HFFc6 (cell line): ENCODE results near the gene GLUD2. TPM values are rescaled to one million over a fixed set of nuclear protein-coding genes. Genes with fewer than 3 reads are reported as not detected.

ENCODE experiments used
- DNase-seq: peaks from one replicate; pipeline ENCODE4 v3.0.0-alpha.2; 2018
- H3K27ac Mint-ChIP-seq: 2 replicates; pipeline ENCODE4 v1.8.0; 2020; ENCODE audit warnings: mild to moderate bottlenecking, mixed read lengths
- H3K27me3 Mint-ChIP-seq: 2 replicates; pipeline ENCODE4 v1.8.0; 2021; ENCODE audit warnings: mild to moderate bottlenecking, moderate library complexity, mixed read lengths; ENCODE audit not compliant: insufficient read depth
- H3K36me3 Mint-ChIP-seq: 2 replicates; pipeline ENCODE4 v1.8.0; 2021; ENCODE audit warnings: low read depth, mixed read lengths
- H3K4me1 Mint-ChIP-seq: 2 replicates; pipeline ENCODE4 v1.8.0; 2020; ENCODE audit warnings: low read depth, mixed read lengths
- H3K4me3 Mint-ChIP-seq: 2 replicates; pipeline ENCODE4 v1.8.0; 2020; ENCODE audit warnings: mild to moderate bottlenecking, moderate library complexity, mixed read lengths
- H3K9me3 Mint-ChIP-seq: 2 replicates; pipeline ENCODE4 v1.8.0; 2020; ENCODE audit warnings: mild to moderate bottlenecking, mixed read lengths
- total RNA-seq, 6 experiments: library from RNA; stranded (reverse); fragmentation: NEBNext Ultra II Directional; extraction: Animal tissue kit (Norgen Biotek cat#: 25700); gene quantifications; 2 replicates in 1 of 6; 3 replicates in 5 of 6; pipeline ENCODE4 v1.2.3, GENCODE V29; 2021
- TF ChIP-seq, protein P1 (sequence below): fragments of 200-600 bp; sonication (generic); IDR thresholded peaks from 2 replicates; pipeline ENCODE4 v1.5.0; 2021; ENCODE audit warnings: antibody characterized with exemption, mild to moderate bottlenecking

The GLUD2 gene
- total RNA-seq, 6 experiments from 2014 or later, result 0.26 to 0.55 (median 0.30) TPM

DNA sequence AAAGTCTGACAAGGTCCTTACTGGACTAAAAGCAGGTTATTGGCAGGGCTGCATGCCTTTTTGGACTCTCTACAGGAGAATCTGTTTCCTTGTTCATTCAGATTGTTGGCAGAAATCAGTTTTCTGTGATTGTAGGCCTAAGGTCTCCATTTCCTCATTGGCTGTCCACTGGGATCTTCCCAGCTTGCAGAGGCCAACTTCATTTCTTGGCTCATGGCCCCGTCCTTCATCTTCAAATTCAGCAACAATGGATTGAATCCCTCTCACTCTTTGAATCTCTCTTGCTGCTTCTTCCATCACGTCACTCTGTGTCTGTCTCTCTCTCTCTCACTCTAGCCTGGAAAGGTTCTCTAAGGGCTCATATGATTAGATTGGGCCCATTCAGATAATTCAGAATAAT lies 14.9 kb upstream of the GLUD2 start:
- H3K4me3 Mint-ChIP-seq, result no peak overlapping the region
- no peaks in the 10 kb centered on the region for H3K36me3 Mint-ChIP-seq
- no peaks in the 10 kb centered on the region for H3K9me3 Mint-ChIP-seq
- H3K4me1 Mint-ChIP-seq, result no peaks in the 10 kb centered on the region
- no peak for DNase-seq
- TF ChIP-seq, protein P1, sequence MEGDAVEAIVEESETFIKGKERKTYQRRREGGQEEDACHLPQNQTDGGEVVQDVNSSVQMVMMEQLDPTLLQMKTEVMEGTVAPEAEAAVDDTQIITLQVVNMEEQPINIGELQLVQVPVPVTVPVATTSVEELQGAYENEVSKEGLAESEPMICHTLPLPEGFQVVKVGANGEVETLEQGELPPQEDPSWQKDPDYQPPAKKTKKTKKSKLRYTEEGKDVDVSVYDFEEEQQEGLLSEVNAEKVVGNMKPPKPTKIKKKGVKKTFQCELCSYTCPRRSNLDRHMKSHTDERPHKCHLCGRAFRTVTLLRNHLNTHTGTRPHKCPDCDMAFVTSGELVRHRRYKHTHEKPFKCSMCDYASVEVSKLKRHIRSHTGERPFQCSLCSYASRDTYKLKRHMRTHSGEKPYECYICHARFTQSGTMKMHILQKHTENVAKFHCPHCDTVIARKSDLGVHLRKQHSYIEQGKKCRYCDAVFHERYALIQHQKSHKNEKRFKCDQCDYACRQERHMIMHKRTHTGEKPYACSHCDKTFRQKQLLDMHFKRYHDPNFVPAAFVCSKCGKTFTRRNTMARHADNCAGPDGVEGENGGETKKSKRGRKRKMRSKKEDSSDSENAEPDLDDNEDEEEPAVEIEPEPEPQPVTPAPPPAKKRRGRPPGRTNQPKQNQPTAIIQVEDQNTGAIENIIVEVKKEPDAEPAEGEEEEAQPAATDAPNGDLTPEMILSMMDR, result no peak
- no peak overlapping the region for H3K27ac Mint-ChIP-seq
- H3K27me3 Mint-ChIP-seq, result no peaks in the 10 kb centered on the region

GRCh38 chrX:121036137-121036536 lies 11.3 kb upstream of the GLUD2 start:
- Mint-ChIP-seq H3K27me3 (no peaks in the 10 kb centered on the region), H3K9me3 (no peaks in the 10 kb centered on the region), H3K4me1 (no peaks in the 10 kb centered on the region), H3K4me3 (no peak overlapping the region), H3K27ac (no peak overlapping the region), H3K36me3 (no peaks in the 10 kb centered on the region)
- no peak for DNase-seq
- TF ChIP-seq, protein P1, result no peak

DNA sequence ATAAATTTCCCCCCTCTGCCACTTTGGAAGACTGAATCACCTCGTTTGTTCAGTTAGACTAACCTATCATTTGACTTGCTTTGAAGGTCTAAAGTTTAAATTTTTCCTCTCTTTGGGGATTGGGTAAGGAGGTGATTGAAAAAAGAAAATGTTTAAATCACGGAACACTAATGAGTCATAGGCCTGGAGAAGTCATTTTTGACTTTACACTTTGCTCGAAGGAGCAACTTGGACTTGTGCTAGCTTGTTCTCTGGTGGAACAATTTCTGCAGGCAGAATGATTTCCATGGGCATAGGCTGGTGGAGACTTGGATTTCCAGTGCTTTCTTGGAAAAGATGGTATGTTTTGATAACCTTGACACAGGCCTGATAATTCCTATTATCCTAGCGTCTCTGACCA lies 10.5 kb upstream of the GLUD2 start:
- Mint-ChIP-seq H3K27me3 (no peaks in the 10 kb centered on the region), H3K4me1 (no peaks in the 10 kb centered on the region), H3K4me3 (no peak overlapping the region), H3K9me3 (no peaks in the 10 kb centered on the region), H3K36me3 (no peaks in the 10 kb centered on the region), H3K27ac (no peak overlapping the region)
- TF ChIP-seq, protein P1, result no peak
- DNase-seq, result no peak

DNA sequence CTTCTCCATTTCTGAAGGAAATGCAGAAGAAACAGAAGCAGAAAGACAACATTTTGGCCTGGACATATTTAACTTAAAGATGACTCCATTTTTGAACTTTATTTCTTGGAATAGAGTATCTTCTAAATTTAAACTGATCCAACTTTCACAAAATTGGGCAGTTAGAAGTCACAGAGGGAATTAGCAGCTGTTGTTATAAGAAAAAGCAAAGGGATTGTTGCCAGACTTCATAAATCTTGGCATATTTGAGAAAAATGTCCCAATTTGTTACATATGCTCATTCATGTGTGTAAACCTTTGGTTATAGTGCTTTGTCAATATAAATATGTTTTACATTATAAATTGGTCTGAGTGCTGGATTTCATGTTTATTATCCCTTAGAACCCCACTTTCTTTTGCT lies 3.4 kb downstream of the GLUD2 start:
- Mint-ChIP-seq H3K36me3 (no peaks in the 10 kb centered on the region), H3K27ac (no peak overlapping the region), H3K27me3 (no peaks in the 10 kb centered on the region; the same call in none of the 2 replicates), H3K4me1 (no peaks in the 10 kb centered on the region), H3K4me3 (no peak overlapping the region), H3K9me3 (peaks cover 6% of the 10 kb centered on the region; the same call in 1 of the 2 replicates)
- DNase-seq, result no peak
- TF ChIP-seq, protein P1, result no peak

DNA sequence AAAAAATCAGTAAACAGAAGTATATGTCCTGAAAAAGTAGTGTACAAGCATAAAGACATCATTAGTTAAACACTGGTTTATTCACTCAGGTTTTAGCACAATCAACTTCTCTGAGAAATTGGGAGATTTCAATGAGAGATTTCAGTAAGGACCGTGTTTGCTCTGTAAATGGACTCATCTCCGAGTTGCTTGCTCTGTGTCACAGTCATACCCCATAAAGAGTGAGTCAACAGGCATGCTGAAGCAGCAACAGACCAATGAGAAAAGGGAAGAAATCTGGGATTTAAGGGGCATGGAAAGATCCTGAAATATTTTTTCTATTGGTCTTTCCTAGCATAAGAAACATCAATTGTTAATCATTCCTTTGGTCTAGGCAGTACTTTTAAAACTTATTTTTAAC lies 4.7 kb downstream of the GLUD2 start:
- Mint-ChIP-seq H3K9me3 (peaks cover 6% of the 10 kb centered on the region; the same call in 1 of the 2 replicates), H3K27me3 (no peaks in the 10 kb centered on the region; the same call in none of the 2 replicates), H3K4me3 (no peak overlapping the region), H3K4me1 (no peaks in the 10 kb centered on the region), H3K27ac (no peak overlapping the region), H3K36me3 (no peaks in the 10 kb centered on the region)
- no peak for DNase-seq
- TF ChIP-seq, protein P1, result no peak

DNA sequence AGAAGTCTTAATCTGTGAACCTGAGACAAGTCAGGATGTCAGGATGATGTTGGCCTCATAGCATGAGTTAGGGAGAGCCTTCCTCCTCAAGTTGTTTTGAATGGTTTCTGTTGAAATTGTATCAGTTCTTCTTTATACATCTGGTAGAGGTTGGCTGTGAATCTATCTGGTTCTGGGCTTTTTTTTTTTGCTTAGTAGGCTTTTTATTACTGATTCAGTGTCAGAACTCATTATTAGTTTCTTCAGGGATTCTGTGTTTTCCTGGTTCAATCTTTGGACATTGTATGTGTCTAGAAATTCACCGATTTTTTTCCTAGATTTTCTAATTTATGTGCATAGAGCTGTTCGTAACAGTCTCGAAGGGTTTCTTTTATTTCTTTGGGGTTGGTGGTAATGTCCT lies 14.9 kb downstream of the GLUD2 start:
- no peaks in the 10 kb centered on the region for H3K9me3 Mint-ChIP-seq
- H3K4me3 Mint-ChIP-seq, result no peak overlapping the region
- DNase-seq, result no peak
- no peak overlapping the region for H3K27ac Mint-ChIP-seq
- TF ChIP-seq, protein P1, result no peak
- H3K27me3 Mint-ChIP-seq, result no peaks in the 10 kb centered on the region
- no peaks in the 10 kb centered on the region for H3K4me1 Mint-ChIP-seq
- no peaks in the 10 kb centered on the region for H3K36me3 Mint-ChIP-seq
